T follicular helper cell (primary cell): Measurements from ENCODE around the gene PTPRN2.
"Not testable (repeated sequence)": the region's sequence is repeated elsewhere in the genome, so short reads cannot be mapped to it uniquely, and the experiment has no call there.

ENCODE experiments used
- DNase-seq: peaks from one replicate; pipeline ENCODE4 v3.0.0-alpha.2; 2020; ENCODE audit warnings: low read depth

PTPRN2 gene

GRCh38 chr7:158366916-158367633 is 220.5 kb downstream of the PTPRN2 start:
- no peak for DNase-seq

GRCh38 chr7:158366346-158366745 is 221.3 kb downstream of the PTPRN2 start:
- DNase-seq = no peak

GRCh38 chr7:158365267-158365666 is 222.4 kb downstream of the PTPRN2 start:
- no peak for DNase-seq

DNA sequence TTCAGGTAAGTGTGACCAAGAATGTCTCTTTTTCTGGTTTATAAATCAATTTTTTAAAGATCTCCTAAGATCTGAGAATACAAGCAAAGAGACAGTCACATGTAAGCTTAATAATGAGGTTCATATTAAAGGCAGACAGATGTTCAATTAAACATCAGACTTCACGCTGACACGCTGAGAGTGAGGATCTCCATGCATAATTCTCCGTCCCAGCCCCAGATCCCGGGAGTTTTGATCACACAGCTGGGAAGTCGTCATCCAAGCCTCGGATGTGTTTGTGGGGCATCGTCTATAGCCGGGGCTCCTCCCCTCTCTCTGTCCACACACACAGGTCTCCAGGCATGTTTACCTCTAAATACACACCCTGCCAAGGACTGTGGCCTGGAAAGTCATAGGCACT is 223.2 kb downstream of the PTPRN2 start:
- DNase-seq = no peak

- DNase-seq = no peak
These were observed 224.4 kb downstream of the PTPRN2 start for GRCh38 chr7:158362912-158363905.

- DNase-seq = no peak
These were observed 225.6 kb downstream of the PTPRN2 start for GRCh38 chr7:158362001-158362400.

- no peak for DNase-seq
These were observed 226.2 kb downstream of the PTPRN2 start for GRCh38 chr7:158361326-158361946.

GRCh38 chr7:158358926-158359645 is 228.5 kb downstream of the PTPRN2 start:
- DNase-seq = no peak

- no peak for DNase-seq
These were observed 229.5 kb downstream of the PTPRN2 start for GRCh38 chr7:158357898-158358821.

GRCh38 chr7:158357106-158357897 is 230.3 kb downstream of the PTPRN2 start:
- DNase-seq = no peak

DNA sequence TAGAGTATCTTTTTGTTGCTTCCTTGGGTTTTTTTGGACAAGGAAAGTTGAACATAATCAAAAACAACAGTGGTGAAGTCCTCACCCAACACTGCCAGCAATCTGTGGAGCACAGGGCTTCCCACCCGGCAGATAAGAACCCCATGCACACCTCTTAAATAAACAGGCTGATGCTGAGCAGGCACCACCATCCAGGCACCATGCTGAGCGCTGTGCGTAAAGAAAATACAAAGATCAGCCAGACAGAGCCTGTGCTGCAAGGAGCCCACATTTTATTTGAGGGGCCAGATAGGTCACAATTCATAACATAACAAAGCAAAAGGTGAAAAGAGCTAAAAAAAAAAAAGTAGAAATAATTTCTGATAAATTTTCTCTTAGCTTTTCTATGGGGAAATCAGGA is 231.2 kb downstream of the PTPRN2 start:
- DNase-seq = no peak

DNA sequence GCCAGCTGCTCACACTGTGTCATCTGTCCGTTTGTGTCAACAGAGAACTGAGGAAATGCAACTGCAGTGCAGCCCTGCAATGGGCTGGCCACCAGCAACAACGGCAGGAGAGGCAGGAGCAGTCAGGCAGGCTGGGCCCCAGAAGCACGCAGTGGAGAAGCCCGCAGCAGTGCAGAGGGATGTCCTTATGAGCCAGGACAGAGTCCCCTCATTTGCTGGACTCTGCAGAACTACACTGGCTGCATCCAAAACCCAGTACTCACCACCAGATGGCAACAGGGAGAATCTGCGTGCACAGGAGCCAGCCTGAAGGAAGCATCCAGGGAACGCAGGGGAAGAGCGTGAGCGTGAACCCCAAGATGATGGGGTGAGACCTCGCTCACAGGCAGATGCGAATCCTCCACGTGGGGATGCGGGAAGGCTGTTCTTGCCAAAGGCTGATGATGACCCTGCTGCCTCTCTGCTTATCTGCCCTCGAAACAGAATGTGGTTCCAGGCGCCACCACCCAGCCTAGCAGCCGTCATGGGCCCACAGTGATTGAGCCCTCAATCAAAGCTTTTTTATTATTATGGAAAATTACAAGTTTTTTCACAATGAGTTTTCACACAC is 232.1 kb downstream of the PTPRN2 start:
- no peak for DNase-seq

- no peak for DNase-seq
These were observed 232.8 kb downstream of the PTPRN2 start for GRCh38 chr7:158354861-158355260.

GRCh38 chr7:158353606-158354570 is 233.7 kb downstream of the PTPRN2 start:
- no peak for DNase-seq

GRCh38 chr7:158351899-158352729 is 235.5 kb downstream of the PTPRN2 start:
- not testable (repeated sequence) for DNase-seq

- DNase-seq = no peak
These were observed 236.1 kb downstream of the PTPRN2 start for GRCh38 chr7:158351481-158351880.

DNA sequence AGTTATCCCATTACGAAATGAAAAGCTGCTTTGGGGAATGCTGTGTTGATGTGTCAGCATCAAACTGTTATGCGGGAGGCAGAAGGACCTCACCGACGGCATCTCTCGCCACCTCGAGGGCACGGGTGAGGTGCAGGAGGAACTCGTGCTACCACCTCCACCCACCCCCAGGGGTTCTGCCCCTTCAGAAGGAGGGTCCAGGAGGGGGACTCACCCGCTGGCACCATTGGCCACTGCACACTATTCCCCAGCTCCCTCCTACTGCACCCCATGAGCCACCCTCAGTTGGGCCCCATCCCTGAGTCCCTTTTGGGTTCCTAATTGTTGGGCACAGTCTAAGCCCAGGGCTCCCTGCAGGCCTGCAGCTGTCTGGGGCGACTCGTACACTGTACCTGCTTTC is 236.6 kb downstream of the PTPRN2 start:
- DNase-seq = no peak
